ENCODE results near the gene C3orf85.

GRCh38 chr3:109136523-109136922 lies at the start of gene C3orf85:
- no peak for TF ChIP-seq POLR2A (IDR thresholded peaks at IDR 0.05)
- no peak for TF ChIP-seq CTCF (IDR thresholded peaks at IDR 0.05)
- TF ChIP-seq EP300 (IDR thresholded peaks at IDR 0.05) = no peak
